C4-2B (cell line): ENCODE measurements around the gene INPP5D.

Experiments
- CTCF ChIP-seq: fragments of 450-650 bp; conservative IDR thresholded peaks from 2 replicates; pipeline ENCODE4 v1.5.1; 2017; ENCODE audit warnings: mild to moderate bottlenecking
- ZFX ChIP-seq: fragments of 450-650 bp; IDR thresholded peaks from 2 replicates; pipeline ENCODE4 v1.6.1; 2017

- TF ChIP-seq CTCF (no peak), ZFX (no peak)
Observed at GRCh38 chr2:233211548-233211895, 151.4 kb downstream of the INPP5D start.
